Thoracic aorta (tissue), 2 donors: ENCODE data around the gene SLCO4A1. TPM values are rescaled to one million over a fixed set of nuclear protein-coding genes. Genes with fewer than 3 reads are reported as not detected.

Experiments used
- ATAC-seq: fragments of 150-250 bp; one replicate; pipeline ENCODE4 v1.8.0; 2017; ENCODE audit warnings: low read depth; ENCODE audit not compliant: insufficient number of reproducible peaks, low FRiP score
- DNase-seq: peaks from one replicate; pipeline ENCODE4 v3.0.0-alpha.2; 2020; ENCODE audit warnings: low spot score
- H3K27ac ChIP-seq, 2 donors: fragments of 200-600 bp; sonication (generic); 1 replicate in 1 of 2; 2 replicates in 1 of 2; pipeline ENCODE4 v1.5.1; 2016; ENCODE audit warnings: mild to moderate bottlenecking in 2 of 2, moderate library complexity in 2 of 2
- H3K27me3 ChIP-seq: fragments of 200-600 bp; sonication (generic); replicated peaks from 2 replicates; pipeline ENCODE4 v1.6.0; 2016; ENCODE audit warnings: mild to moderate bottlenecking; ENCODE audit not compliant: insufficient read depth
- H3K36me3 ChIP-seq: fragments of 200-600 bp; sonication (generic); one replicate; pipeline ENCODE4 v1.5.1; 2016
- H3K4me1 ChIP-seq, 2 donors: fragments of 200-600 bp; sonication (generic); 1 replicate in 1 of 2; 2 replicates in 1 of 2; pipeline versions ENCODE4 v1.5.1 to v1.6.0; 2016; ENCODE audit warnings: low read depth in 2 of 2, mild to moderate bottlenecking in 1 of 2; ENCODE audit not compliant: control insufficient read depth in 1 of 2
- H3K4me3 ChIP-seq: fragments of 200-600 bp; sonication (generic); 2 replicates; pipeline ENCODE4 v1.5.1; 2016; ENCODE audit warnings: mild to moderate bottlenecking
- H3K9me3 ChIP-seq: fragments of 200-600 bp; sonication (generic); 2 replicates; pipeline ENCODE4 v1.5.1; 2016
- total RNA-seq, 2 donors: library from RNA; depleted of rRNA; stranded (reverse); fragments of >200 nt; gene quantifications; one replicate each; pipeline versions ENCODE4 v1.1.0 to v1.2.3, GENCODE V29; 2016
- TF ChIP-seq, protein P1 (sequence below): fragments of 200-600 bp; sonication (generic); IDR thresholded peaks from one replicate; pipeline ENCODE4 v1.5.1; 2019; ENCODE audit warnings: antibody characterized with exemption

SLCO4A1 gene
- total RNA-seq, 2 donors from 2014 or later = 22.1 to 26.0 TPM

DNA sequence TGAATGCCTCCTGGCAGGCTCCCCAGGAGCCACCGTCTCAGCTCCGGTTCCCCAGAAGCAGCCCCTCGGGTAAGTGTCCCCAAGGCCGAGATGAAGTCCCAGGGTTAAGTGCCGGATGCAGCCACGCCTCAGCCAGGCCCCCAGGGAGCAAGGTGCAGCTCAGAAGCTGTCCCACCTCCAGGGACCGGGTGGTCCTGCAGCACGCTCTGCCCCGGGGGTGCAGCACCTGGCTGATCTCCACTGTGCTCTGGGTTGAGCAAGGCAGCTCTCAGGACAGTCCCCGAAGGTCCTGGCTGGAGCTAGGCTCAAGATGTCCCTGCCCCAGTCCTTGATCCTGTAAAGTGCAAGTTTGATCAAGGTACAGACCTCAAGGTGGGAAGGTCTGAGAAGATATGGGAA lies 51.2 kb downstream of the SLCO4A1 start:
- TF ChIP-seq, protein P1, sequence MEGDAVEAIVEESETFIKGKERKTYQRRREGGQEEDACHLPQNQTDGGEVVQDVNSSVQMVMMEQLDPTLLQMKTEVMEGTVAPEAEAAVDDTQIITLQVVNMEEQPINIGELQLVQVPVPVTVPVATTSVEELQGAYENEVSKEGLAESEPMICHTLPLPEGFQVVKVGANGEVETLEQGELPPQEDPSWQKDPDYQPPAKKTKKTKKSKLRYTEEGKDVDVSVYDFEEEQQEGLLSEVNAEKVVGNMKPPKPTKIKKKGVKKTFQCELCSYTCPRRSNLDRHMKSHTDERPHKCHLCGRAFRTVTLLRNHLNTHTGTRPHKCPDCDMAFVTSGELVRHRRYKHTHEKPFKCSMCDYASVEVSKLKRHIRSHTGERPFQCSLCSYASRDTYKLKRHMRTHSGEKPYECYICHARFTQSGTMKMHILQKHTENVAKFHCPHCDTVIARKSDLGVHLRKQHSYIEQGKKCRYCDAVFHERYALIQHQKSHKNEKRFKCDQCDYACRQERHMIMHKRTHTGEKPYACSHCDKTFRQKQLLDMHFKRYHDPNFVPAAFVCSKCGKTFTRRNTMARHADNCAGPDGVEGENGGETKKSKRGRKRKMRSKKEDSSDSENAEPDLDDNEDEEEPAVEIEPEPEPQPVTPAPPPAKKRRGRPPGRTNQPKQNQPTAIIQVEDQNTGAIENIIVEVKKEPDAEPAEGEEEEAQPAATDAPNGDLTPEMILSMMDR = no peak
- Histone ChIP-seq H3K36me3 (no peaks in the 10 kb centered on the region), H3K27ac (no peak overlapping the region), H3K27me3 (no peaks in the 10 kb centered on the region), H3K9me3 (no peaks in the 10 kb centered on the region), H3K4me3 (no peak overlapping the region), H3K4me1 (no peaks in the 10 kb centered on the region)
- ATAC-seq (no peak), DNase-seq (no peak)

DNA sequence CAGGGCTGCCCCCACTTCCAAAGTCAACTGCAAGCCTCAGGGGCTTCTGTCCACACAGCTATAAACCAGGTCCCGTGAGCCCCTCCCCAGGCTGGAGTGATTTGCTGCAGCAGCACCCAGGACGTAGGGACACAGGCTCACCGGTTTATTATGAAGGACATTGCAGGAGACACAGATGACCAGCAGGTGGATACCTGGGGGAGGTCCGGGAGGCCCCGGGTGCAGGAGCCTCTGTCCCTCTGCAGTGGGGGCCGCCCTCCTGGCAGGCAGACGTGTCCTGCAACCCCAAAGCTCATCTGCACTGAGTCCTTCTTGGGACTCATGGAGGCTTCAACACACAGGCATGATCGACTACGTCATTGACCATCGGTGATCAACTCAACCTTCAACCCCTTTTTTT lies 51.8 kb downstream of the SLCO4A1 start:
- TF ChIP-seq, protein P1 = no peak
- H3K4me1 ChIP-seq = no peaks in the 10 kb centered on the region
- H3K9me3 ChIP-seq = no peaks in the 10 kb centered on the region
- no peak overlapping the region for H3K4me3 ChIP-seq
- DNase-seq (no peak), ATAC-seq (no peak)
- no peaks in the 10 kb centered on the region for H3K27me3 ChIP-seq
- H3K27ac ChIP-seq = no peak overlapping the region
- no peaks in the 10 kb centered on the region for H3K36me3 ChIP-seq

DNA sequence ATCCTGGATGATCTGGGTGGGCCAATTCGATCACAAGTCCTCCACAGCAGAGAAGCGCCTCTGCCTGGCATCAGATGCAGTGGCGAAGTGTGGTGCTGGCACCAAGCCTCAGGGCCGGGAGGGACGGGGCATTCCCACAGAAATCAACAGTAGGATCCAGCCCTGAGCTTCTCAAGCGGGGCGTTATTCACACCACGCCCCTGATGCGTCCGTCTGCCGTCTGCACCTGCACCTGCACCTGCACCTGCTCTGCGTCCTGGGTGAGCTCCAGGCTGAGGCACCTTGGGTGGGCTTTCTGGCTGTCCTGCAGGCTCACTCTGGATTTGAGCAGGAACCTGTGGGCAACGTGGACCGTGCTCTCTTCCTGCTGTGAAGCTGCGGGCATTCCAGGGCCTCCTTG lies 52.6 kb downstream of the SLCO4A1 start:
- Histone ChIP-seq H3K27ac (no peak overlapping the region), H3K4me1 (no peaks in the 10 kb centered on the region), H3K36me3 (no peaks in the 10 kb centered on the region), H3K9me3 (no peaks in the 10 kb centered on the region), H3K27me3 (no peaks in the 10 kb centered on the region), H3K4me3 (no peak overlapping the region)
- DNase-seq (no peak), ATAC-seq (no peak)
- TF ChIP-seq, protein P1 = no peak

DNA sequence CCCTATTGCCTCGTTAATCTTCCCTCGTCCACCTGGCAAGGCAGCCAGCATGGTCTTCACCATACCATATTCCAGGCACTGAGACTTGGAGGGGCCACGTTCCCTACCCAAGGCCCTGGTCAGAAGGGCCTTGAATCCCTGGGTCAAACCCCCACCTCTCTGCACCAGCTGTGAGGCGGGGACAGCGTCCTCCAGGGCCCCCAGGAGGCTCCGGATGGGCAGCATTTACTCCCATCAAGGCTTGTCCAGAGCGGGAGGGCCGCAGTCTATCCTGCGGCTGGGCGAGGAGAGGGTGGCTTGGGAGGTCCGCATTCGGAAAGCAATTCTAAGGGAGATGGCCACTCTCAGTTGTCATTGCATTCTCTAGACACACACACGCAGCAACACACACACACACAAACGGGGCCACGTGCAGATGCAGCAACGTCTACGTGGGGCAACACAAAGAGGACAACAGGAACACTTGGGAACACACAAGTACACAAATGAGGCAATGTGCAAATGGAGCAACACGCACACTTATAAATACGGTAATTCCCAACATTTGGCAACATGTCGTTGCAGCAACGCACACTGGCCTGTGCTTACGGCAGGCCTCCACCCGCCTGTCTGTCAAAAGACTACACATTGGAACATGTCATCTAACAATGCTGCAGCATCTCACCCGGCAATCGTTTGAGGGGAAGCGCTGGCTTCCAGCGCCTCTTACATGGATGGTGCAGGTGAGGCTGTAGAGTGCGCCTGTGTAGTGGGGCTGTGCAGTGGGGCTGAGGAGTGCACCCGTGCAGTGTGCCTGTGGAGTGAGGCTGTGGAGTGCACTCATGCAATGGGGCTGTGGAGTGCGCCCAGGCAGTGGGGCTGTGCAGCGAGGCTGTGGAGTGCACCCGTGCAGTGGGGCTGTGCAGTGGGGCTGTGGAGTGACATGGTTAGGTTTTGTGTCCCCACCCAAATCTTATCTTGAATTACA lies 53.4 kb downstream of the SLCO4A1 start:
- H3K4me3 ChIP-seq = no peak overlapping the region

DNA sequence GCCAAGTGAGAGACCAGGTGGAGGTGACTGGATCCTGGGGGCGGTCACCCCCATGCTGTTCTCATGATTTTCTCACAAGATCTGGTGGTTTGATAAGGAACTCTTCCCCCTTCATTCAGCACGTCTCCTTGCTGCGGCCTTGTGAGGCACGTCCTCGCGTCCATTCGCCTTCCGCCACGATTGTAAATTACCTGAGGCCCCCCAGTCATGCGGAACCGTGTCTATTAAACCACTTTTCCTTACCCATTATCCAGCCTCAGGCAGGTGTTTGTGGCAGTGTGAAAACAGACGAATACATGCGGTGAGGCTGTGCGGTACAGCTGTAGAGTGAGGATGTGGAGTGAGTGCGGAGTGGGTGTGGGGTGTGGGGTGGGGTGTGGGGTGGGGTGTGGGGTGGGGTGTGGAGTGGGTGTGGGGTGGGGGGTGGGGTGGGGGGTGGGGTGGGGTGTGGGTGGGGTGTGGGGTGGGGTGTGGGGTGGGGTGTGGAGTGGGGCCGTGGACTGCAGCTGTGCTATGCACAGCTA lies 54.2 kb downstream of the SLCO4A1 start:
- Histone ChIP-seq H3K4me3 (no peak overlapping the region), H3K4me1 (no peaks in the 10 kb centered on the region), H3K27ac (no peak overlapping the region), H3K36me3 (no peaks in the 10 kb centered on the region), H3K27me3 (no peaks in the 10 kb centered on the region), H3K9me3 (no peaks in the 10 kb centered on the region)
- no peak for DNase-seq
- no peak for ATAC-seq
- TF ChIP-seq, protein P1 = no peak

More for the DNA sequence above, 53.4 kb downstream of the SLCO4A1 start:
- Histone ChIP-seq H3K36me3 (no peaks in the 10 kb centered on the region), H3K4me1 (no peaks in the 10 kb centered on the region), H3K9me3 (no peaks in the 10 kb centered on the region), H3K27me3 (no peaks in the 10 kb centered on the region), H3K27ac (no peak overlapping the region)
- DNase-seq = no peak
- ATAC-seq = no peak
- TF ChIP-seq, protein P1 = no peak
